SJSA1 (cell line): ENCODE measurements around the gene S100P. TPM values are rescaled to one million over a fixed set of nuclear protein-coding genes. Genes with fewer than 3 reads are reported as not detected.
A peak's percentile ranks its signal among the peaks of the same experiment; 100 is the strongest.
"Not testable (repeated sequence)": the region's sequence is repeated elsewhere in the genome, so short reads cannot be mapped to it uniquely, and the experiment has no call there.

Experiments used
- DNase-seq, 2 experiments: peaks; one replicate each; pipeline ENCODE4 v3.0.0-alpha.2; 2015 to 2020; ENCODE audit warnings: low spot score in 2 of 2, low read depth in 1 of 2
- H3K27ac ChIP-seq: fragments of 250-450 bp; sonication (Bioruptor Pico); 2 replicates; pipeline ENCODE4 v1.5.1; 2020; ENCODE audit warnings: mild to moderate bottlenecking, moderate library complexity
- H3K27me3 ChIP-seq: fragments of 250-450 bp; sonication (Bioruptor Pico); replicated peaks from 2 replicates; pipeline ENCODE4 v1.5.1; 2020; ENCODE audit warnings: mild to moderate bottlenecking, moderate library complexity
- H3K36me3 ChIP-seq: fragments of 250-450 bp; sonication (Bioruptor Pico); 2 replicates; pipeline ENCODE4 v1.5.1; 2020; ENCODE audit warnings: mild to moderate bottlenecking
- H3K4me1 ChIP-seq: fragments of 250-450 bp; sonication (Bioruptor Pico); replicated peaks from 2 replicates; pipeline ENCODE4 v1.6.1; 2021; ENCODE audit warnings: mild to moderate bottlenecking
- H3K4me3 ChIP-seq: fragments of 250-450 bp; sonication (Bioruptor Pico); 2 replicates; pipeline ENCODE4 v1.5.1; 2020; ENCODE audit warnings: mild to moderate bottlenecking
- H3K9me3 ChIP-seq: fragments of 250-450 bp; sonication (Bioruptor Pico); replicated peaks from 2 replicates; pipeline ENCODE4 v1.5.1; 2020; ENCODE audit warnings: mild to moderate bottlenecking
- total RNA-seq: library from RNA; depleted of rRNA; stranded (reverse); fragments of >200 nt; shearing (Covaris generic); gene quantifications from 2 replicates; pipeline ENCODE4 v1.2.3, GENCODE V29; 2014

The S100P gene
- total RNA-seq, 1 experiment from 2014 or later: not detected

DNA sequence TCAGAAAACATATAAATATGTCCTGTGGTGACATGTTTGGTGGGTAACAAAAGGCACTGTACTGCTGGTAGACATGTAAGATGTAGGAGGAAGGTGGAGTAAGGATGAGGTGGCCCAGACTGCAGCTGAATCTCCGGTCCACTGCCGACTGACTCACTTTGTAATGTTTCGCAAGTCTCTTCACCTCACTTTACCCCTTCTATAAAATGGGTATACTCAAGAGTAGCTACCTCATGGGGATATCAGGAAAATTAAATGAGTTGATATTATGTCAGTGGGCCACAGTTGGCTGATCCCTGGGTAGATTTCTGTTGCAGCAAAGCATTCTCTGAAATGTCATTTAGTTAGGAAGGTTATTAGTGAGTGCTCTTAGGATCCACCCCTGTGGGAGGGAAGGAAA is 31.1 kb upstream of the S100P start:
- Histone ChIP-seq H3K9me3 (no peaks in the 10 kb centered on the region), H3K27me3 (peaks cover 18% of the 10 kb centered on the region)
- no peak for DNase-seq

GRCh38 chr4:6663596-6664393 is 29.9 kb upstream of the S100P start:
- Histone ChIP-seq H3K27ac (no peak overlapping the region), H3K4me3 (no peak overlapping the region), H3K9me3 (no peaks in the 10 kb centered on the region), H3K27me3 (peaks cover 18% of the 10 kb centered on the region), H3K36me3 (no peaks in the 10 kb centered on the region), H3K4me1 (peaks cover 10% of the 10 kb centered on the region)
- no peak for DNase-seq

More for the DNA sequence above, 31.1 kb upstream of the S100P start:
- H3K4me1 ChIP-seq: peaks cover 3% of the 10 kb centered on the region; the same call in 1 of the 2 replicates
- H3K36me3 ChIP-seq: no peaks in the 10 kb centered on the region
- no peak overlapping the region for H3K27ac ChIP-seq
- no peak overlapping the region for H3K4me3 ChIP-seq

DNA sequence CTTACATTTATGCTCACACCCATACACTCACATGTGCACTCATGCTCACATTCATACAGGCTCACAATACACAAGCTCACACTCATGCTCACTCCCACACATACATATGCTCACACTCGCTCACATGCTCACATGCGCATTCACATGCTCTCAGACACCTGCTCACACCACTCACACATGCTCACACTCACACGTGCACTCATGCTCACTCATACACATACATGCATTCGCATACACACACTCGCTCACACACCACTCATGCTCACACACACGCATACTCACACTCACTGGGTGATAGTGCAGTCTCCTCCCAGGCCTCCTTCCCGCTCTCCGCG is 28.4 kb upstream of the S100P start:
- no peak for DNase-seq
- no peak overlapping the region for H3K27ac ChIP-seq
- H3K27me3 ChIP-seq: peaks cover 14% of the 10 kb centered on the region; the same call in 1 of the 2 replicates

DNA sequence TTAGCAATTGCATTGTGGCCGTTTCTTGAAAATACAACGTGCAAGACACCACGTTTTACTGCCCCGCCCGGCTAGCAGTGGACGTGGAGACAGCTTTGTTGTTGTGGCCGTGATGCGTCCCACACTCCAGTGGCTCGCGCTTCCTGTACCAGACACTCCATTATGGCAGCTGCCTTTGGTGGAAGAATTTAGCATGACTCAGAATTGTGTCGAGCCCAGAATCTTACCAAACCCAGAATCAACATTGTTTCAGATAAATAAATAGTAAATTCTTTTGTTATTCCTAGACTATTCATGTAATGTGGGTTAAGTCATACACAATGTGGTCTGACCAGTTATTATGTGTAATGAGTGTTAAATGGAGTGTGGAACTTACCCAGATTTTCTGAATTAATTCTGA is 25.3 kb upstream of the S100P start:
- Histone ChIP-seq H3K4me3 (no peak overlapping the region), H3K36me3 (no peaks in the 10 kb centered on the region), H3K27me3 (peaks cover 9% of the 10 kb centered on the region; the same call in 1 of the 2 replicates), H3K4me1 (peaks cover 16% of the 10 kb centered on the region), H3K27ac (no peak overlapping the region; the same call in 1 of the 2 replicates), H3K9me3 (no peaks in the 10 kb centered on the region)
- DNase-seq: peak; percentile 72 to 77

More for the DNA sequence above, 28.4 kb upstream of the S100P start:
- no peak overlapping the region for H3K4me3 ChIP-seq
- no peaks in the 10 kb centered on the region for H3K9me3 ChIP-seq
- peaks cover 15% of the 10 kb centered on the region for H3K4me1 ChIP-seq
- H3K36me3 ChIP-seq: no peaks in the 10 kb centered on the region

DNA sequence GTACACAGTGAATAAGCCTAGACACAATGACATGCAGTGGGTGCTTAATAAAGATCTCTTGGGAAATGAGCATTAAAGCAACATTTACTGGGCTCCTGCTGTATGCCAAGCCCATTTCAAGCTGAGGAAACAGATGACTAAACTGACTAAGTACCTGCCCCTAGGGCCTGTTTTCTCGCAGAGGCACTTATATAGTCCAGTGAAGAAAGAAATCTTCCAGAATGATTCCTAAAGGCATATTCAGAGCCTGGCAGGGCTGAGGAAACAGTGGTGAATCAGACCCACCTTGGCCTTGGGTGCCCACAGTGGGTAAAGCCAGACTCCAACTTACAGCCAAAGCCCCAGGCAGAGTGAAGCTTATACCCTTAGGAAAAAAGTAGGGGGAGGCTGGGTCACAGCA is 22.0 kb upstream of the S100P start:
- no peak overlapping the region for H3K27ac ChIP-seq
- peaks cover 4% of the 10 kb centered on the region for H3K36me3 ChIP-seq
- H3K4me3 ChIP-seq: no peak overlapping the region
- no peaks in the 10 kb centered on the region for H3K9me3 ChIP-seq
- H3K4me1 ChIP-seq: peaks cover 38% of the 10 kb centered on the region
- H3K27me3 ChIP-seq: no peaks in the 10 kb centered on the region
- DNase-seq: no peak

DNA sequence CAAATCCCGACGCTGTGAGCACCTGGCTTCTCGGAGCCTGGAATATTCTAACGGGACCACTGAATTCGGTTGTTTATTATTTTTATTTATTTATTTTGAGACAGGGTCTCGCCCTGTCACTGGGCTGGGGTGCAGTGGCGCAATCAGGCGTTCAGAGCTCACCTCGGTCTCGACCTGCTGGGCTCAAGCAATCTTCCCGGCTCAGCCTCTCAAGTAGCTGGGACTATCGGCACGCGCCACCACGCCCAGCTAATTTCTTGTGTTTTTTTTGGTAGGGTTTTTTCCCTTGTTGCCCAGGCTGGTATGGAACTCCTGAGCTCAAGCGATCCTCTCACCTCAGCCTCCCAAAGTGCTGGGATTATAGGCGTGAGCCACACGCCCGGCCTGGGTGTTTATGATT is 21.5 kb upstream of the S100P start:
- DNase-seq: no peak
- Histone ChIP-seq H3K36me3 (peaks cover 4% of the 10 kb centered on the region), H3K9me3 (no peaks in the 10 kb centered on the region), H3K27ac (no peak overlapping the region), H3K4me3 (no peak overlapping the region), H3K4me1 (peaks cover 38% of the 10 kb centered on the region), H3K27me3 (no peaks in the 10 kb centered on the region)

- not testable (repeated sequence) for H3K4me3 ChIP-seq, H3K9me3 ChIP-seq, DNase-seq, H3K27ac ChIP-seq, H3K27me3 ChIP-seq, H3K36me3 ChIP-seq
- H3K4me1 ChIP-seq: peaks cover 38% of the 10 kb centered on the region
These were observed 21.0 kb upstream of the S100P start for GRCh38 chr4:6672541-6673190.

- not testable (repeated sequence) for H3K27me3 ChIP-seq, H3K36me3 ChIP-seq, H3K9me3 ChIP-seq
- DNase-seq: peak in 1 of 2 experiments; percentile 19
- 0 out of 2 replicates have a peak overlapping the region, but pooled peaks have one; percentile 47 for H3K27ac ChIP-seq
- peak overlapping the region; percentile 75 for H3K4me3 ChIP-seq
- peaks cover 35% of the 10 kb centered on the region for H3K4me1 ChIP-seq
These were observed 20.5 kb upstream of the S100P start for GRCh38 chr4:6673191-6673659.

- Histone ChIP-seq H3K4me3 (peak overlapping the region; percentile 75), H3K9me3 (no peaks in the 10 kb centered on the region), H3K4me1 (peaks cover 30% of the 10 kb centered on the region), H3K36me3 (peaks cover 4% of the 10 kb centered on the region), H3K27me3 (no peaks in the 10 kb centered on the region), H3K27ac (0 out of 2 replicates have a peak overlapping the region, but pooled peaks have one; percentile 47)
- peak; percentile 67 to 85 for DNase-seq
These were observed 19.8 kb upstream of the S100P start for GRCh38 chr4:6673660-6674499.

DNA sequence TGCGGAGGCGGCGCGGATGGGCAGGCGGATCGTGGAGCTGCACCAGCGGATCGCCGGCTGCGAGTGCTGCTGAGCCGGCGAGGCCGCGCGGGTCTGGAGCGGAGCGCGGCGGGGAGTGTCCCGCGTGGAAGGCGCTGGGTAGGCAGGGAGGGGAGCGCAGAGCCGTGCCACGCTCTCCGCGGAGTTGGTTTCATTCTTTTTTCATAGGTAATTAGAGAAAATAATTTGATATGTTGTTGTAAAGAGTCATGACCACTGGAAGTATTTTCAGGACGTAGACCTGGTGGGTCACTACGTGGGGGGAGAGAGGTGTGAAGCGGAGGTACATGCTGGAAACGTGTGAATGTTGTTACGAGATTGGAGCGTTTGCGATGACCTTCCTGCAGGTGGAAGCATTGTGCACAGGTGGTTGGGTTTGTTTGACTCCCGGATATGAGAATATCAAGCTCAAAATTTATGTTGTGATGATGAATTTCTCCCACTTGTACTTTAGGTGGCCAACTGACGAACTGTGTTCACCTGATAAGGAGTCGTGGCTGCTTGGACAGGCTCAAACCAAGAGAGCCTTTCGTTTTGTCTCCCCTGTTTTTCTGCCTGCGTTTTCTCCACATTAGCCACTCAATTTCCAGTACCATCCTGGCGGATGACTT is 19.1 kb upstream of the S100P start:
- DNase-seq: peak in 1 of 2 experiments; percentile 14
- peaks cover 4% of the 10 kb centered on the region for H3K36me3 ChIP-seq
- H3K4me3 ChIP-seq: peak overlapping the region; percentile 75
- no peak overlapping the region for H3K27ac ChIP-seq
- no peaks in the 10 kb centered on the region for H3K9me3 ChIP-seq
- H3K27me3 ChIP-seq: no peaks in the 10 kb centered on the region
- H3K4me1 ChIP-seq: peaks cover 26% of the 10 kb centered on the region

DNA sequence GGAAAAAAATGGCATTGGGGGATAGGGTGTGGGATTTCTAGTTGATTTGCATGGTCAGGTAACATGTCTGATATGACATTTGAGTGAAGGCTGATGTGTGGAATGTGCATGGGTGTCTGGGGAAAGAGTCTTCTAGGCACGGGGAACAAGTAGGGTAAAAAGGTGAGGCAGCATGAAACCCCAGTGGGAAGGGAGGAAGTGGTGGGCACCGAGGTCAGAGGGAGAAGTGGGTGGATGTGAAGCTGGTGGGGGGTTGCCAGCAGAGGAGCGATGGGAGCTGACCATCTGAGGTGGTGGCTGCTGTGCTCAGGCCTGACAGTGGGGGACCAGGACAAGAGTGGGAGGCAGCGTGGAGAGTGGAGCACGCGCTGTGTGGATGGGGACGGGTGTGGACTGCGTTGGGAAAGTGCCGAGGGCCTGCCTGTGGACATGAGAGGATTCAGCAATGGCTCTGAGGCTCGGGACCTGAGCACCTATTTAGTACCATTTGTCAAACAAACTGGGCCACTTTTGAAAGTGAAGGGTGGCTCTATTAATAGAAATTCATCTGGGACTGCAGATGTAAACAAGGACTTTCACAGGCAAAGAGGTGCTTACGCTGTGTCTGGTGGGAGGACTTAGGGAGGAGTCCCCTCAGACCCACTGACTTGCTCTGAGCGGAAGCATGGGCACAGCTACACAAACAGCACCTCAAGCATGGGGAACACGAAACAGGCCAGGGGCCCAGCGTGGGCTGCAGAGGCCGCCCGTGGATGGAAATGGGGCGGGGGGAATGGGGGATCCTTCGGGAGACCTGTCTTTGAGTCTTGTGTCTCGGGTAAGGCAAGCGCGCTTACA is 16.7 kb upstream of the S100P start:
- no peak overlapping the region for H3K27ac ChIP-seq
- H3K27me3 ChIP-seq: no peaks in the 10 kb centered on the region
- H3K4me1 ChIP-seq: peaks cover 26% of the 10 kb centered on the region
- no peaks in the 10 kb centered on the region for H3K9me3 ChIP-seq
- no peak for DNase-seq
- H3K4me3 ChIP-seq: no peak overlapping the region
- peaks cover 4% of the 10 kb centered on the region for H3K36me3 ChIP-seq

DNA sequence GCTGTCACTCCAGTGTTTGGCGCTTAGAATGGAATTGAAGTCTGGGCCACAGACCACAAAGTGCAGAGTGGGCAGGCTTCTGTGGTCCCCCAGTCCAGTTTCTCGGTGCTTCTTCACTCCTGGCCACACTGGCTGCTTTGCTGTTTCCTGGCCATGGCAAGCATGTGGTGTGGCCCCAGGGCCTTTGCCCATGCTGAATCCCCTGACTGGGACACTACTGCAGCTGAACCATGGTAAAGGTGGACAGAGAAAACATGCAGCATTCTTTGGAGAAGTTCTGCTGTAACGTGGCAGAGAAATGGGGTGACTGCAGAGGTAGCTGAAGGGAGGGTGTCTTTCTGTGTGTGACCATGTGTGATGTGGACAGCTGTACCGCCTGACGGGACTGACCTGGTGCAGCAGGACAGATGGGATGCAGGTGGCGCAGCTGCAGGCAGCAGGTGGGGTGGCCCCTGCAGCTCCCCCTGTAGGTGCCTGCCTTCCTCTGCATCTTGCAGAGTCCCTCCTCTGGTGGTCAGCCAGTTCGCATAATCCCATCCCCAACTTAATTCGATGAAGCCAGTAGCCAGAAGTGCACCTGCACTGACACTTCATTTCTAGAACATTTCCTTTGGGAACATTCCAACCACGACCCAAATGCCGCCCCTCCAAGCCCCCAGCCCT is 13.2 kb upstream of the S100P start:
- no peak overlapping the region for H3K27ac ChIP-seq
- H3K36me3 ChIP-seq: peaks cover 4% of the 10 kb centered on the region; the same call in 1 of the 2 replicates
- H3K9me3 ChIP-seq: no peaks in the 10 kb centered on the region
- peaks cover 9% of the 10 kb centered on the region for H3K4me1 ChIP-seq
- H3K27me3 ChIP-seq: no peaks in the 10 kb centered on the region
- H3K4me3 ChIP-seq: no peak overlapping the region
- no peak for DNase-seq
